Measurements from ENCODE around the gene BGLAP.

DNA sequence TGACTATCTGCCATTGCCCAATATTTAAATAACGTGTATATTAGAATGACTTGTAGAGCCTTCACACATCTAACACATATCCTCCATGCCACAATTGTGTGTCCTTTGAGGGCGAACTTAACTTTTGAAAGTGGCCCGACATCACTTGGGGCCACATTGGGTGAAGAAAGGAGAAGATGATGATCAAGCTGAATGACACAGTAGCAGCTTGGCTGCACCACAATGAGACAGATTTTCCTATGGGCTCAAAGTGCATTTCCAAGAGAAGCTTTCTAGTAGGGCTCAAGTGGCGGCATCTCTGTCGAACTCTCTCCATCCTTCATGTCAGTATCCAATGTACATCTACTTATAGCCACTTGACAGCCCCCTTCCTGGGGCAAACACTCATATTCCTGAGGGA lies 3.7 kb upstream of the BGLAP start:
- TF ChIP-seq EZH2 (IDR thresholded peaks at IDR 0.05; ENCODE audit: borderline replicate concordance, low read depth, low read length, severe bottlenecking): no peak
- TF ChIP-seq, protein P1, sequence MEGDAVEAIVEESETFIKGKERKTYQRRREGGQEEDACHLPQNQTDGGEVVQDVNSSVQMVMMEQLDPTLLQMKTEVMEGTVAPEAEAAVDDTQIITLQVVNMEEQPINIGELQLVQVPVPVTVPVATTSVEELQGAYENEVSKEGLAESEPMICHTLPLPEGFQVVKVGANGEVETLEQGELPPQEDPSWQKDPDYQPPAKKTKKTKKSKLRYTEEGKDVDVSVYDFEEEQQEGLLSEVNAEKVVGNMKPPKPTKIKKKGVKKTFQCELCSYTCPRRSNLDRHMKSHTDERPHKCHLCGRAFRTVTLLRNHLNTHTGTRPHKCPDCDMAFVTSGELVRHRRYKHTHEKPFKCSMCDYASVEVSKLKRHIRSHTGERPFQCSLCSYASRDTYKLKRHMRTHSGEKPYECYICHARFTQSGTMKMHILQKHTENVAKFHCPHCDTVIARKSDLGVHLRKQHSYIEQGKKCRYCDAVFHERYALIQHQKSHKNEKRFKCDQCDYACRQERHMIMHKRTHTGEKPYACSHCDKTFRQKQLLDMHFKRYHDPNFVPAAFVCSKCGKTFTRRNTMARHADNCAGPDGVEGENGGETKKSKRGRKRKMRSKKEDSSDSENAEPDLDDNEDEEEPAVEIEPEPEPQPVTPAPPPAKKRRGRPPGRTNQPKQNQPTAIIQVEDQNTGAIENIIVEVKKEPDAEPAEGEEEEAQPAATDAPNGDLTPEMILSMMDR (IDR thresholded peaks at IDR 0.05; ENCODE audit: borderline replicate concordance, extremely low read depth, low read length, poor library complexity, severe bottlenecking): no peak

Data from DND-41 (cell line).